Keratinocyte (primary cell): ENCODE data around the gene INPP5K. TPM values are rescaled to one million over a fixed set of nuclear protein-coding genes. Genes with fewer than 3 reads are reported as not detected.

Experiments
- DNase-seq: peaks from one replicate; pipeline ENCODE4 v3.0.0-alpha.2; 2011; ENCODE audit warnings: low read depth, missing footprints, low spot score
- FAIRE-seq: peaks from 2 replicates; lab custom pipeline; 2011; peaks lifted over from hg19 to GRCh38; lab: Jason Lieb, UNC
- H2AFZ ChIP-seq: 2 replicates; pipeline ENCODE4 v1.6.0; 2012; ENCODE audit warnings: low read length, control low read depth, inconsistent platforms; ENCODE audit not compliant: control insufficient read depth
- H3K27ac ChIP-seq: 2 replicates; pipeline ENCODE4 v1.5.1; 2011; ENCODE audit warnings: low read length; ENCODE audit not compliant: control insufficient read depth, insufficient read depth
- H3K27me3 ChIP-seq: 3 replicates; pipeline ENCODE4 v1.6.0; 2011; ENCODE audit warnings: low read length; ENCODE audit not compliant: control insufficient read depth, insufficient read depth; ENCODE audit errors: extremely low read depth
- H3K36me3 ChIP-seq, 2 experiments: 2 replicates in 1 of 2; 3 replicates in 1 of 2; pipeline ENCODE4 v1.5.1; 2011; ENCODE audit warnings: low read length in 2 of 2, mild to moderate bottlenecking in 1 of 2; ENCODE audit not compliant: control insufficient read depth in 2 of 2, insufficient read depth in 2 of 2; ENCODE audit errors: extremely low read depth in 1 of 2
- H3K4me1 ChIP-seq: 3 replicates; pipeline ENCODE4 v1.5.1; 2011; ENCODE audit warnings: low read length; ENCODE audit not compliant: control insufficient read depth, insufficient read depth; ENCODE audit errors: extremely low read depth
- H3K4me2 ChIP-seq: 3 replicates; pipeline ENCODE4 v1.6.0; 2011; ENCODE audit warnings: low read depth, low read length; ENCODE audit not compliant: control insufficient read depth, insufficient read depth; ENCODE audit errors: extremely low read depth
- H3K4me3 ChIP-seq, 3 experiments: fragments of 200-600 bp in 1 of 3; sonication (generic) in 1 of 3; 2 replicates in 2 of 3; 3 replicates in 1 of 3; pipeline ENCODE4 v1.5.1; 2011 to 2016; ENCODE audit warnings: low read length in 3 of 3, mild to moderate bottlenecking in 3 of 3, control low read depth in 2 of 3, inconsistent platforms in 1 of 3, low read depth in 1 of 3, mixed read lengths in 1 of 3, mixed run types in 1 of 3, moderate library complexity in 1 of 3; ENCODE audit not compliant: control insufficient read depth in 2 of 3, insufficient read depth in 2 of 3; ENCODE audit errors: extremely low read depth in 1 of 3
- H3K79me2 ChIP-seq: 2 replicates; pipeline ENCODE4 v1.6.0; 2012; ENCODE audit warnings: low read length; ENCODE audit not compliant: control insufficient read depth, insufficient read depth
- H3K9ac ChIP-seq: 3 replicates; pipeline ENCODE4 v1.6.0; 2011; ENCODE audit warnings: low read length; ENCODE audit not compliant: control insufficient read depth, insufficient read depth; ENCODE audit errors: extremely low read depth
- H3K9me1 ChIP-seq: 3 replicates; pipeline ENCODE4 v1.6.0; 2011; ENCODE audit warnings: low read length; ENCODE audit not compliant: control insufficient read depth, insufficient read depth; ENCODE audit errors: extremely low read depth
- H3K9me3 ChIP-seq: 2 replicates; pipeline ENCODE4 v1.5.1; 2012; ENCODE audit warnings: low read depth, low read length; ENCODE audit not compliant: control insufficient read depth
- H4K20me1 ChIP-seq: 3 replicates; pipeline ENCODE4 v1.6.0; 2011; ENCODE audit warnings: low read length; ENCODE audit not compliant: control insufficient read depth, insufficient read depth; ENCODE audit errors: extremely low read depth
- EZH2 ChIP-seq: IDR thresholded peaks from one replicate; pipeline ENCODE4 v1.6.1; 2012; ENCODE audit warnings: inconsistent platforms, mild to moderate bottlenecking, low read length, moderate library complexity
- dilution Hi-C: fragments of 300-500 bp; cut with MboI; formaldehyde crosslinking; loops from one replicate; pipeline ENCODE4 v1.7.0; 2020; ENCODE audit warnings: low sequenced_read_pairs; ENCODE audit not compliant: extremely low pct_ligation_motif_present
- polyA plus RNA-seq, 5 experiments: library from polyadenylated mRNA; depleted of rRNA in 3 of 5; stranded (reverse) in 3 of 5; stranded (forward) in 1 of 5; unstranded in 1 of 5; fragments of >200 nt; gene quantifications; 1 replicate in 1 of 5; 2 replicates in 3 of 5; 3 replicates in 1 of 5; pipeline versions ENCODE4 v1.2.1 to v1.2.3, GENCODE V29; 2011 to 2012; ENCODE audit warnings: missing spikeins in 2 of 5, low read depth in 1 of 5, low replicate concordance in 1 of 5
- TF ChIP-seq, protein P1 (sequence below), 3 experiments: IDR thresholded peaks in 1 of 3; conservative IDR thresholded peaks in 1 of 3; optimal IDR thresholded peaks in 1 of 3; 2 replicates in 2 of 3; 3 replicates in 1 of 3; pipeline versions ENCODE3 to v1.5.1; 2011; ENCODE audit warnings: low read length in 3 of 3, mild to moderate bottlenecking in 3 of 3, moderate library complexity in 2 of 3, control low read depth in 1 of 3, inconsistent platforms in 1 of 3; ENCODE audit not compliant: insufficient read depth in 2 of 3; ENCODE audit errors: extremely low read depth in 1 of 3

Gene INPP5K
- polyA plus RNA-seq, 1 donor (not counting 4 experiments of a cell fraction or from before 2014, with no cell fraction given) = 23.0 TPM

DNA sequence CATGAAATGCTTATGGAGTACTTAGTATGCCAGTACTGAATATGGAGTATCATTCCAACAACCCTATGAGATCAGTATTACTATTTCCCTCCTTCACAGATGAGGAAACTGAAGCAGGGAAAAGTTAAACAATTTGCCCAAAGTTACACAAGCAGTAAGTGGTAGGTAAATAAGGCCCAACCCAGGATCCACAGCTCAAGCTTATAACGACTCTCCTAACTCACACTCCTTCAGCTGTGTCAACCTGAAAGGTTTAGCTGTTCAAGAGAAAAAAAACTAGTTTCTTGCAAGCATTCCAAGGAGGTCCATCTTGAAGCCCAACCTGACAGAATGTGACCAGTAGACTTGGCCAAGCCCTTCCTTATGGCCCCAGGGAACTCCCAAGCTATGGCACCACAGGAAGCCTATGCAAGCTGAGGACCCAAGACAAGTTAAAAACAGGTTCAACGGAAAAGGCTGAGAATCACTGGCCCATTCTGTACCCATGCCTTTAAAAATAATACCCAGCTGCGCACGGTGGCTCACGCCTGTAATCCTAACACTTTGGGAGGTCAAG, 66.9 kb downstream of the INPP5K start:
- H4K20me1 ChIP-seq = peaks cover 61% of the 10 kb centered on the region
- no peak for FAIRE-seq
- dilution Hi-C loops = no loop called here

DNA sequence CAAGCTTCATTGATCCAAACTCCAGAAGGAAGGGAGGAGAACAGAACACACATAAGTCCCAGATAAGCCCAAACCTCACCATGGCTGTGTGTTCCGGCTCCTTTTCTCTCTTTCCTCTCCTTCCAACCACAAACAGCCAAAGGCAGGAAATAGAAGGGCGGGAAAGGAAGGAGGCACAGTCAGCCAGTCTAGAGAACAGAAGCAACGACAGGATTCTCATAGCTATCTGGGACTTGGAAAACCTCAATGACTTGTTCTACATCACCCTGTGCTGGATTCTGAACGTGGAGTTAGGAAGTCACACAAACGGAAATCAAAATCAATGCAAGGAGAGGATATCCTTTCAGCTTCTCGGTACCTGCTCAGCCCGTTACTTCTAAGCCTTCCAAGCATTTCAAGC, 69.4 kb downstream of the INPP5K start:
- Histone ChIP-seq H3K4me2 (no peak overlapping the region), H3K9ac (no peak overlapping the region), H3K9me3 (no peaks in the 10 kb centered on the region), H3K27ac (no peak overlapping the region), H3K9me1 (no peaks in the 10 kb centered on the region), H3K79me2 (peaks cover 96% of the 10 kb centered on the region), H2AFZ (no peak overlapping the region), H3K4me3 (no peak overlapping the region), H3K27me3 (no peaks in the 10 kb centered on the region), H3K4me1 (no peaks in the 10 kb centered on the region), H4K20me1 (peaks cover 56% of the 10 kb centered on the region), H3K36me3 (peaks cover 15% of the 10 kb centered on the region in 2 experiments)
- DNase-seq (no peak), FAIRE-seq (no peak)
- no peak for TF ChIP-seq EZH2
- TF ChIP-seq, protein P1, sequence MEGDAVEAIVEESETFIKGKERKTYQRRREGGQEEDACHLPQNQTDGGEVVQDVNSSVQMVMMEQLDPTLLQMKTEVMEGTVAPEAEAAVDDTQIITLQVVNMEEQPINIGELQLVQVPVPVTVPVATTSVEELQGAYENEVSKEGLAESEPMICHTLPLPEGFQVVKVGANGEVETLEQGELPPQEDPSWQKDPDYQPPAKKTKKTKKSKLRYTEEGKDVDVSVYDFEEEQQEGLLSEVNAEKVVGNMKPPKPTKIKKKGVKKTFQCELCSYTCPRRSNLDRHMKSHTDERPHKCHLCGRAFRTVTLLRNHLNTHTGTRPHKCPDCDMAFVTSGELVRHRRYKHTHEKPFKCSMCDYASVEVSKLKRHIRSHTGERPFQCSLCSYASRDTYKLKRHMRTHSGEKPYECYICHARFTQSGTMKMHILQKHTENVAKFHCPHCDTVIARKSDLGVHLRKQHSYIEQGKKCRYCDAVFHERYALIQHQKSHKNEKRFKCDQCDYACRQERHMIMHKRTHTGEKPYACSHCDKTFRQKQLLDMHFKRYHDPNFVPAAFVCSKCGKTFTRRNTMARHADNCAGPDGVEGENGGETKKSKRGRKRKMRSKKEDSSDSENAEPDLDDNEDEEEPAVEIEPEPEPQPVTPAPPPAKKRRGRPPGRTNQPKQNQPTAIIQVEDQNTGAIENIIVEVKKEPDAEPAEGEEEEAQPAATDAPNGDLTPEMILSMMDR (optimal IDR thresholded peaks at IDR 0.05 in 1 of 3, IDR thresholded peaks at IDR 0.05 in 1 of 3, conservative IDR thresholded peaks at IDR 0.05 in 1 of 3; ENCODE audit: extremely low read depth in 1 of 3, insufficient read depth in 2 of 3, low read length in 3 of 3) = no peak
- dilution Hi-C loops = no loop called here

More for the DNA sequence above, 66.9 kb downstream of the INPP5K start:
- H3K4me3 ChIP-seq = no peak overlapping the region
- H3K9ac ChIP-seq = no peak overlapping the region
- no peak for DNase-seq
- H3K79me2 ChIP-seq = peaks cover 99% of the 10 kb centered on the region
- no peaks in the 10 kb centered on the region for H3K27me3 ChIP-seq
- no peaks in the 10 kb centered on the region for H3K9me1 ChIP-seq
- no peaks in the 10 kb centered on the region for H3K9me3 ChIP-seq
- TF ChIP-seq, protein P1 (optimal IDR thresholded peaks at IDR 0.05 in 1 of 3, IDR thresholded peaks at IDR 0.05 in 1 of 3, conservative IDR thresholded peaks at IDR 0.05 in 1 of 3; ENCODE audit: extremely low read depth in 1 of 3, insufficient read depth in 2 of 3, low read length in 3 of 3) = no peak
- no peak for TF ChIP-seq EZH2
- H3K4me2 ChIP-seq = no peak overlapping the region
- H3K4me1 ChIP-seq = peaks cover 5% of the 10 kb centered on the region
- no peak overlapping the region for H2AFZ ChIP-seq
- H3K36me3 ChIP-seq = peaks cover 13 to 21% of the 10 kb centered on the region in 2 experiments
- no peak overlapping the region for H3K27ac ChIP-seq
